HK-2 (cell line): Measurements from ENCODE around the gene TRNT1.

Experiments used
- DNase-seq: peaks from one replicate; pipeline ENCODE4 v3.0.0-alpha.2; 2018; ENCODE audit not compliant: unreplicated experiment

TRNT1 gene

DNA sequence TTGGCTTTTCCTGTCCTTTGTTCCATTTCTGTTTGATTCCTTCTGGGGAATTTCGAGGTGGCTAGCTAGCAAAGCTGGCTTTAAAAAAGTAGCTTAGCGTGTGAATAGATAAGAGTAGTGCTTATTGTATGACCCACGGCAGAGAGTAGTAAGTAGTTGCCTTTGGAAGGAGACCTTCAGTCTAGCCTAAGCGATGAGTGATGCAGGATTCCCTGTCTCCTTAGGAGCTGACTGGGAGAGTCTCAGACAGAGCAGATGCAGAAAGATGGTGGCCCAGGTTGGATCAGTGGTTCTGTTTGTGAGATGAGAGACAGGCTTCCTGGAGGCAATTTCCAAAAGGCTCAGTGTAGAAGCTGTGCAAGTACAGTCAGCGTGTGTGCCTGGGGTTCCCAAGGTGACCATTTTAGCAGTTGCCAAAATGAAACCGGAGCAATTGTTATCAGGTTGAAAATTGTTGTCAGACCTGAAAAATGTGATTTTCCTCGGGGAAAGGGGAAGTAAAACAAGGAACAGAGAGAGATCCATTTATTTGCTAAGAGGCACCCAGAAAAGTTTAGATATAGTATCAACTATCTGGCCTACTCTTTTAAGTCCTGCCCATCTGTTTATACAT, 15.9 kb upstream of the TRNT1 start:
- DNase-seq: no peak

DNA sequence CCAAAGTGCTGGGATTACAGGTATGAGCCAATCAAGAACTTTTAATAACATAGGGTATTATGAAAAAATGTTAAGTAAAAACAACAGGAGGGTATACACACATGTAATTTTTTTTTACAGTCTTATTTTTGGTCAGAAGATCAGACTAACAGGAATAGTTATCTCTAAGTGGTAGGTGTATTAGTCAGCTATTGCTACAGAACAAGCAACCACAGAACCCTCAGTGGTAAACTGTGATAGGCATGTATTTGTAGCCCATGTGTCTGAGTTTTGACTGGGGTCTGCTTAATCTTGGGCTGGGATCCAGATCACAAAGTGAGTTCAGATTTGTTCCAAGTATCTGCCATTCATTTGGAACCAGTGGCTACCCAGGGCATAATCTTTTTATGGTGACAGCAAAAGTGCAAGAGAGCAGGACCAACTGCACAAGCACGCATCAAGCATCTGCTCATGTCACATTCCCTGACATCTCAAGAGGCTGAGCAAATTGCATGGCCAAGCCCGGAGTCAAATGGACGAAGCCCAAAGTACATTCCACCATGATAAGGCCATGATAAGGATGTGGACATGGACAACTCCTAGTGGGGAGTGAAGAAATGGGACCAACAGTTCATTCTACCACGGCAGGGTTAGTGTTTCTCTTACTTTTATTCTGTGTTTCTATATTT, 13.6 kb upstream of the TRNT1 start:
- no peak for DNase-seq

DNA sequence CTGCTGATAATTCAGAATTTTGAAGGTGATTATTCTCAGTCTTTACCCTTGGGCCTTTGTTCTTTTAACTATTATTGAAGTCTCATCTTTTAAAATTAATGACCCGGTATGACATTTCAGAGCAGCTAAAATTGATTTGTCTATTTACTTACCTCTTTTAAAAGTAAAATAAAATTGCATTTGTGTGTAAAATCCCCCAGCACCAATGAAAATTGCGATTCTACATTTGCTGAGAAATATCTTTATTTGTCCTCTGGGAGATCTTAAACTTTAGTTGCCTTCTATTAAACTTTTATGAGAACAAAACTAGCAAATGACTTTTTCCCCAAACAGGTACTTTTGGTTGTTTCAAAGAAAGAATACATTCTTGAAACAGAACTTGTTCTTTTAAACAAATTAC, 9.1 kb upstream of the TRNT1 start:
- DNase-seq: no peak

DNA sequence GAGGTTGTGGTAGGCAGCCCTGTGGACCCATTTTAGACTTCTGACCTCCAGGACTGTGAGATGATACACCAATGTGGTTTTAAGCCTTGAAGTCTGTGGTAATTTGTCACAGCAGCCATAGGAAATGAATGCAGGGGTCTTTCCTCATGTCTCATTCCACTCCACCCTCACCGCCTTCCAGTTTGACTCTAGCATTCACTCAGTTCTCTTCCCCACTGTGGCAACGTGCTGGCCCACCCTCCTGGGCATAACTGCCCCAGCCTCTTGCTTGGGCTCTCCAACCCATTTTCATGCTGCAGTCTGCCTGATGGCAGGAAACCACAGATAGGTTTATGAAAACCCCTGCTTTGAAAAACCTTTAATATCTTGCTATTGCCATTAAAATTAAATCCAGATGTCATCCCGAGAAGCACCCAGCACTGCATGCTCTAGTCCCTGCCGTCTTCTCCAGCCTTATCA, 7.3 kb upstream of the TRNT1 start:
- no peak for DNase-seq

DNA sequence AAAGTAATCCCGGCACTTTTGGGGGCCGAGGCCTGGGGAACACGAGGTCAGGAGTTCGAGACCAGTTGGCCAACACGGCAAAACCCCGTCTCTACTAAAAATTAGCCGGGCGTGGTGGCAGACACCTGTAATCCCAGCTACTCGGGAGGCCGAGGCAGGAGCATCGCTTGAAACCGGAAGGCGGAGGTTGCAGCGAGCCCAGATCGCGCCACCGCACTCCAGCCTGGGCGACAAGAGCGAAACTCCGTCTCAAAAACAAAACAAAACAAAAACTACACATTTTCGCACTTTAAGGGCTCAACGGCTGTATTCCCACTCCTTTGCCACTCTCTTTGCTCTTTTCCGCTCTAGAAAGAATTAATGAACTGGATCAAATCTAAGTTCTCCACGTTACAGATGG, 763 bp upstream of the TRNT1 start:
- no peak for DNase-seq

DNA sequence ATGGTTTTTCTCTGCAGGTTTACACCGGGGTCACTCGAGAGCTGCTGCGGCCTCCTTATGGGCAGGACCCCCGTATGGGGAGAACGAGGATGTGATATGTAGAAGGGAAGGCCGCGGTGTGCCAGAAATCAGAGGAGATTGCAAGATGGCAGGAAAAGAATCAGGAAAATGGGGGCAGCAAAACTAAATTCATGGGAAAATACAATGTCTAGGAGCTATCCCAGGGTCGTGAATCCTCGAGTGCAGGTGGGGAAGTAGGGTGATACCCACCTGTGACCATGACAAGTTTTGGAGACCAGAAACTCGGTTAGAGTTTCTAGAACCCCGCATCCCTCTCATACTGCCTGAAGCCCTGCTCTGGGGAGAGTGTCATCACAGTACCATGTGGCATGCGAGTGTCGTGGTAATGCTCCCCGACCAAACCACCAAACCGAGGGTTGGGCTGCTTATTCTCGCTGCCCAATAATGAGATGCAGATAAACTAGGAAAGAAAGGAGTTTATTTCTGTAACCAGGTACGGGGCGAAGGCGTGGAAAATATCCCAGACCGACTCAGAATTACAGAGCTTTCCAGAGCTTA, 781 bp downstream of the TRNT1 start:
- peak; percentile 7 for DNase-seq

DNA sequence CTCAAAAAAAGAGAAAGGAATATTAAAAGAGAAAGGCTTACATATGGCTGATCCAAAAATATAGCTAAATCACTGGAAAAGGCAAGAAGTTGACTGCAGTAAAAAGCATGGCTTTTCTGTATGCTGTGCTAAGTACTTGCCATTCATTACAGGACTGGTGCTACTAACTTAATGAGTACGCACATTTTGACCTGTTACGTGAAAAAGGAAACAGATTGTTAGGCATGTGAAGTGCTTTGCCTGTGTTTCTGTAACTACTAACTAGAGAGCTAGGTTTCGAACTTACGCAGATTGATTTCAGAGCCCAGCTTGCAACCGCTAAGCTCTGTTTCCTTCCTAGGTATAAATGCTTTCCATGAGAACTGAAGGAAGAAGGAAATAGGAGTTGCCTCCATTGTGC, 2.8 kb downstream of the TRNT1 start:
- no peak for DNase-seq

DNA sequence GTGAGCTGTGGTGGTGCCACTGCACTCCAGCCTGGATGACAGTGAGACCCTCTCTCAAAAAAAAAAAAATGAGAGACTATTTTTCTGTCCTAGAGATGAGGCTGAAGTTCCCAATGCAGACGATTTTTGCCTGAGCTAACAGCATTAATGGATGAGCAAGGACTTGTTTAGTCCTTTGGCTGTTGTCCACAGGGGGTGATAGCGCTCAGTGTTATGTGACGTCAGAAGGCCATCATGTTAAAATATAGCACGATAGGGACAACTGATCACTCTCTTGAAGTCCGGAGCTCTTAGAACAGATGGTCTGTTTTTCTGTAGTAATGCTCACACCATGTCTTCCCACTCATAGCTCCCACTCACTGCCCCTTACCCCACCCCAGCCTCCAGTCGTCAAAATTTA, 6.8 kb downstream of the TRNT1 start:
- DNase-seq: no peak

DNA sequence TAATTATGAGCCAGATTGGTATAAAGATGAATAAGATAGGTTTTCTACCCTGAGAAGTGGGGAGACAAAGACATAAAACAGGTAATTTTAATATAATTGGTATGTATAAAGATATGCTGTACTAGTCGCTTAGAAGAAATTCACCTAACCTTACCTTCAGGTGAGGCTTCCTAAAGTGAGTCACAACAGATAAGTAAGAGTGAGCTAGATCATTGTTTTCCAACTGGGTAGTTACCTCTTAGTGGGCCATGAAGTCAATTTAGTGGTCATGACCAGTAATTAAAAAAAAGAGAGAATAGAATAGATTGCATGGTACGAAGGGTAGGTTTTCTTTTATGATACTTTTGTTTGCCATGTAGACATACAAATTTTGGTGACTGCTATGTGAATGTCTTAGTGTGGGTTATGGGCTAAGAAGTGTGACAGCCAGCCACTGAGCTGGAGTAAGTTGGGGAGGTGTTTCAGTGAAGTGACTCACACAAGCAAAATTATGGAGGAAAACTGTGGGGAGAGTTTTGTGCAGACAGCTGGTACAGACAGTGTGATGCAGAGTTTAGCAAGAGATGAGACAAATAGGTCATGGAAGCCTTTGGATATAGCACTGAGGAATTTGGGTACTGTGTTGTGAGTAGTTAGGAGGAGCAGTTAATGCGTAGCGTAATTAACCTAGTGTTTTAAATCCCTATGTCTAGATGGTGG, 8.2 kb downstream of the TRNT1 start:
- no peak for DNase-seq

DNA sequence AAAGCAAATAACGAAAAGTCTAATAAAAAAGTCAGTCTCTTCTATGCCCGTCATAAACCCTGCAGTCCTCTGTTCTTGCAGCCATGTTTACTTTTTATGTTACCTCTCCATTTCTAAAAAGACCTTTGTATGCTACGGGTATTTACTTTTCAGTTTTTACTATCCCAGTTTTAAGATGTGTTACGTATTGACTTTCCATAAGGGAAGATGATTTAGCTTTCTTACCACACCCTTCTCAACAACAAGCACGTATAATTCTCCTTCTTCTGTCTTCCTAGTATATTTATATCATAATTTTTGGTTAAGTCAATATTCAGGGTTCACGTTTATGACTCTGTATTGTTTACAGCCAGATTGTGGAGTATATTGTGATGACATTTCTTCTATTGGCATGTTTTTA, 10.8 kb downstream of the TRNT1 start:
- DNase-seq: no peak

DNA sequence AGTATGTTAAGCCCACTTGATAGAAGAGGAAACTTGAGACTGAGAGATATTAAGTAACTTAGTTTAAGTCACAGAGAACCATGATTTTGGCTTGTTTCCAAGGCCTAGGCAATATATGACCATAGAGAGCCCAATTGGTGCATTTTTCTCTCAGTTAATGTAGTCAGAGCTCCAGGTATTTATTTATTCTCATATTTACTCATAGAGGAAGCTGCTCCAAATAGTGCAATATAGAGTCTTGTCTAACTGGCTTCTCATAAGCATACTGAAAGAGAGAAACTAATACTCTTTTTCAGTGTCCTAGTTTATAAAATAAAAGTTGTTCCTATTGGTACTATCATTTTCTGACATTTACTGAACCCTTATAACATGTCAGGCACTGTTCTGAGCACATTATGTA, 15.2 kb downstream of the TRNT1 start:
- DNase-seq: no peak

DNA sequence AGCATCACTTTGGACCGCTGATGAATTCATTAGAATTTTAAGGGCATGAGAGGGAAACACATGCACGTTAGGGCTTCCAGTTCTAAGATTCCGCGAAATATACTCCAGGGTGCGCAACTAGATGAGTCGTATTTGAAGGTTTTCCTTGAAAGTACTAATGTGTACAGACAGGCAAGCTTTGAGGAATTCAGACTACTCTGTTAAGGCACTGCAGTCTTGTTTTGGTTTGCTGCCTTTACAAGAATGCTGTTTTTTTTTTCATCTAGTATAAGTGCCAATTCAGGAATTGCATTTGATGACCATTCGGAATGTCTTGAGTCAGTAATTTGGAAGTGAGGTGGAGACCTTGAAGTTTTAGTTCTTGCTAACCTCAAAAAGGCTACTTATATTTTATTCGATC, 19.1 kb downstream of the TRNT1 start:
- no peak for DNase-seq

DNA sequence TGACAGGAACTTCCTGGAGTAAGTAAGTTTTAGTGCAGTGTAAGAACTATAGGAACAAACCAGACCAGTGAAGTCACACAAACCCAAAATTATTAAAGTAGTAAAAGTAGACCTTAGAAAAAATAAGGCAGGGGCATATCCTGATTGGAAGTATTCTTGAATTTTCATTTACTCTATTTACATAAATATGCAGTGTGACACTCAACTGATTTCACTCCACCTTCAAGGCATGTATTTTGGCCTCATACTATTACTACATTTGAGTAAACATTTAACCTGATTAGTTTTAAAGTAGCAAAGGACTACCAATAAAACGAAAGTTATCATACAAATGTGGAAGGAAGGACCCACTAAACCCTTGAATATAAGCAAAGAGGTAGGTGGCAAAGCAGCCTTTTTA, 22.8 kb downstream of the TRNT1 start:
- DNase-seq: no peak

DNA sequence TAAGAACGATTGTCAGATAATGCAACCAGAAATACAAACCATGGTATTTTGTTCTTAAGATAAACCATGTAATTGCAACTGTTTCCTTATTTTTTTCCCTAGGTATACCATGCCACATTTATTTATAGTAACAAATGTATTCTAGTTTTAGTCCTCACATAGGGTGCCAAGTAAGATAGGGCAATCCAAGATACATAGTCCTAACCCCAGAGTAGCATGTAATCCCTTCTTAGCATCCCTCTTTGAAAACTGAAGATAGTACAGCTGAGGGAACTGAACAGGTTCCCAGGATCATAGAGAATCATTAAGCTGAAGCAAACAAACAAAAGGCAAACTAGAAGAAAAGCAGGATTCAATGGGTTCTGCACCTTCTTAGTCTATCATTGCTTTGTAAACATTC, 24.8 kb downstream of the TRNT1 start:
- no peak for DNase-seq

DNA sequence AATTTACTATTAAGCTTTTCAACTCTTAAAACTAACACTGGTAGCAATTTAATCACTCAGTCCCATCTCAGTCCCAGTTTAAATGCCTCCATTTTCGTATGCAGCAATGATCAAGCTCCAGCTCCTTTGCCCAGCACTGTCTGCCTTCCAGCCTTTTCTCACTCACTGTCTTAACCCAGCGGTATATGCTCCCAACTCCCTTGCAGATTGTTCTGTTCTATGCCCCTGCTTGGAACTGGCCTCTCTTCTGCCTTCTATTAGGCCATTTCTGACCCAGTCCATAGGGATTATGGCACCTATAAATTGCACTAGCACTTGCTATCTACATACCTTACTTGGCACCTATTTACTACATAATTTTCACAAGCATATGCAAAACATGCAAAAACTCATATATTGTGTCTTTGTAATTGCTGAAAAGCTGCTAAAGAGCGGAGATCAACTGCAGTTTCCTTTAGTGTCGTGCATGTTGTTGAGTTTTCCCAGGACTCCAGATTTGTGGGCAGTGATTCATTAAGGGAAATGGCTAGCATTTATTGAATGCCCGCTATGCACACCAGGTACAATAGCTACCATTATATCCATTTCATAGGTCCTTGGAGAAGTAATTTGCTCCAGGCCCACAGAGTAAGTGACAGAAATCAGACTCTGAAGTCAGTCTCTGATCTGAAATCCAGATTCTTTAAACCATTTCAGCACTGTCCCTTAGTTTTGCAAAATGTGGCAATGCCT, 28.3 kb downstream of the TRNT1 start:
- no peak for DNase-seq

DNA sequence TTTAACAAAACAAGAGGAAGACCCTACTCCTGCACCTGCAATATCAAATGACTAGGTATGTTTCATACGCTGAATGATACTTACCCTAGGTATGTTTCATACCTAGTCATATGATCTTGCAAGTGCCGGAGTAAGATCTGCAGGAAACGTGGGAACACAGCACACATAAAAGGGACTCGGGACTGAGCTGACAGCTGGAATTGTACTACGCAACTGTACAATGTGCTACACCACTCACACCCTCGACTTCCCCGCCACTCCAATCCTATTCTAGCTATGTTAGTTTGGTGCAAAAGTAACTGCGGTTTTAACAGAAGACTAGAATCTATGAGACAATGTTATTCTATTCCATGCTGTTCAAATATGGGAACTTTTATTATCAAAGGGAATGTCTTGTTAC, 30.7 kb downstream of the TRNT1 start:
- DNase-seq: no peak

DNA sequence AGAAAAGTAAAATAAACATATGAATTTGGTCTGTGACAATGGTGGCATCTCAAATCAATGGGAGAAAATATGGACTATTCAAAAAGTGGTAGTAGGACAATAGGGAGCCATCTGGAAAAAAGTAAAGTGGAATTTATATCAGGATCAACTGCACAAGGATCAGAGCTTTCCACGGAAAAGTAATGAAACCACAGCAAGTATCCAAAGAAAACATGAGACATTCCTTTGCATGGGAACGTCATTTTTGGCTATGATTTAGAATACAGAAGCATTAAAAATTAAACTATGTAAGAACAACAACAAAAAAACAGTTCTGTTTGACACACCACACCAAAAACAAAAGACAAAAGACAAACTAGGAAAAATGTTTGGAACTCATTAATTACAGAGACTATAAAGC, 34.1 kb downstream of the TRNT1 start:
- DNase-seq: no peak

DNA sequence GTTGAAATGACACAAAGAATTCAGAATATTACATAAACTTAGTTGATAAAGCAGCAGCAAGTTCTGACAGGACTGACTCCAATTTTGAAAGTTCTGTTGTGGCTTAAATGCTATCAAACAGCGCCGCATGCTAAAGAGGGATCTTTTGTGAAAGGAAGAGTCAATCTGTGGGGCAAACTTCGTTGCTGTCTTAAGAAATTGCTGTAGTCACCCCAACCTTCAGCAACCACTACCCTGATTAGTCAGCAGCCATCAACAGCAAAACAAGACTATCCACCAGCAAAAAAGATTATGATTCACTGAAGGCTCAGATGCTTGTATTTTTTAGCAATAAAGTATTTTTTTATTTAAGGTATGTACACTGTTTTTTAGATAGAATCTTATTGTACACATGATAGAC, 38.5 kb downstream of the TRNT1 start:
- DNase-seq: no peak

DNA sequence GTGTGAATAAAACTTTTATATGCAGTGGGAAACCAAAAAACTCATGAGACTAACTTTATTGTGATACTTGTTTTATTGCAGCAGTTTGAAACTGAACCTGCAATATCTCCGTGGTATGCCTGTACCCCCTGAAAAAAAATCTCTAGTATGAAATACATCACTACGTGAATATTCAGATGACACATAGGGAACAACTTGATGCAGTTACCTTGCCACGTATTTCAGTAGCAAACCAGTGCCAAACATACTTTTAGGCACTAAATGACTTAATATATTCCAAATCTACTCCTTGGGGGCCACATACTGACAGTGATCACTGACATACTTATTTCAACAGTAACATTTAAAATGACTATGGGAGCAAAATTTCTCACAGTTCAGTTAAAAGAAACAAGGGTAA, 38.9 kb downstream of the TRNT1 start:
- no peak for DNase-seq

DNA sequence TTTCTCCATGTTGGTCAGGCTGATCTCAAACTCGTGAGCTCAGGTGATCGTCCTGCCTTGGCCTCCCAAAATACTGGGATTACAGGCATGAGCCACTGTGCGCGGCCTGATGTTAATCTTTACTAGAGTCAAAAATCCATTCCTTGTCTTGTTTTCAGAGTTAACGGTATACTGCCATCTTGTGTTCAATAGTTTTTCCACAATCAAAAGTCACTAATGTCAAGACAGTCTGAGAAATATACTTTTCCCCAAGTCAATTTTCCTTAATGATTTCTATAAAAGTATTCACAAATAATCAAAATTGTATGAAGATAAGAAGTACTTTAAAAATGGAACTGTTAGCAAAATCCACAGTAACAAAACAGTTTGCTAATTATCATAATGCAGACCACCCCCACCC, 44.3 kb downstream of the TRNT1 start:
- DNase-seq: no peak

DNA sequence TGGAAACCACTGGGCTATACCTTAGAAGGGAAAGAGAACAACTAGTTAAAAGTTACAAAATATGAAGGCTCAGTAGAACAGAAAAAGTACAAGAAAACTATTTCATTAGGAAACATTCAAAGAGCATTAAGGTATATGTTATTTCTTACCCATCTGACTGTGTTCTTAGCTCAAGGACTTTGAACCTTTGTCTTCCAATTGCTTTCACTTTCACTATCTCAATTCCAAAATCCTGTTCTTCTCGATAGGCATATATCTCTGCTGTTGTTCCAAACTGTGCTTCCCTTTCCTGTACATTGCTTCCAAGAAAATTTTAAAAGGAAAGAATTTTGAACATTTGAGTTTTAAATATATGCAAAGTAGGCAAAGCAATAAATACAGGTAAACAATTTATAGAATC, 45.9 kb downstream of the TRNT1 start:
- DNase-seq: no peak

DNA sequence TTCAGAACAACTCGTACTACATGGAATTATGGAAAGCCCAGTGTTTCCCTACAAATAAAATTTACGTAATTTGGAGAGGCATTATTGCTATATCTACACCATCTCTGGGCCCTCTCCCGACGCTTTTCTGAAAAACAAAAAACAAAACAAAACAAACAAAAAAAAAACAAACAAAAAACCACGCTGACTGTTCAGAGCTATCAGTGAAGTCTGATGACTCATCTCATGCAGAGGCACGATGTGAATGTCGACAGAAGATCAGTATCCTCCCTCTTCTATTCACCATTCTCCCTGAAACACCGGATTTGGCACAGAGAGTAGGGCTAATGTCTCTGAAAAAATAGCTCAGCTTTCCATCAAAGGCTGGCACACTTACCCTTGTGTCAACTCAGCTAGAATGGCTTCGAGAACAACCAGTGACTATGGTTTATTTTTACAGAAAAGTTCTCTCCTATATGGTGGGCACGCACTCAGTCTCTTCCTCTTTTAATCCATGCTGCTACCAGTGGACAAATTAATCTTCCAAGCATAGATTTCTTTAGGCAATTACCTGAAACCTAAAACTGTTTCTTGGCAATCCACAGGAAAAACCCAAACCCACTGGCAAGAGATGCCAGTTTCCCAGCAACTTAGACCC, 51.2 kb downstream of the TRNT1 start:
- no peak for DNase-seq
